ENCODE measurements around the gene TUT1. TPM values are rescaled to one million over a fixed set of nuclear protein-coding genes. Genes with fewer than 3 reads are reported as not detected.

Gene TUT1
- total and polyA plus RNA-seq, 2 of the 4 experiments (the other 2 are of a cell fraction): 4.3 to 10.1 TPM

- intact Hi-C loops (cut with micrococcal nuclease): loop anchor here (5.0 kb wide), 1 partner anchor 250 kb away; no protein-coding TSS in a partner anchor
- Histone ChIP-seq H3K4me2 (ENCODE audit: low read depth, low read length) (peak within 1 kb of the TSS; percentile 98), H3K9me3 (ENCODE audit: control insufficient read depth, insufficient read depth, low read length) (no peaks in the 10 kb centered on the region), H4K20me1 (ENCODE audit: insufficient read depth, low read length) (peaks cover 11% of the 10 kb centered on the region), H2AK9ac (replicated peaks; ENCODE audit: low read depth, low read length, poor library complexity) (peak within 1 kb of the TSS; percentile 91), H2BK20ac (ENCODE audit: low read depth, low read length) (no peak within 1 kb of the TSS), H3K9me1 (ENCODE audit: insufficient read depth, low read length) (no peaks in the 10 kb centered on the region), H2BK15ac (ENCODE audit: low read depth, low read length) (peak within 1 kb of the TSS; percentile 3; the same call in 1 of the 3 replicates), H3K14ac (replicated peaks; ENCODE audit: low read depth, low read length) (peak within 1 kb of the TSS; percentile 62), H3K4me3 (ENCODE audit: insufficient read depth, low read depth, low read length) (peak within 1 kb of the TSS; percentile 78), H3K27ac (ENCODE audit: insufficient read depth, low read length) (peak within 1 kb of the TSS; percentile 70), H2AK5ac (ENCODE audit: low read depth, low read length) (peak within 1 kb of the TSS; percentile 83), H2AFZ (replicated peaks; ENCODE audit: low read length, poor library complexity) (peak within 1 kb of the TSS; percentile 92), H3K56ac (ENCODE audit: extremely low read depth, insufficient read depth, low read length) (peak within 1 kb of the TSS; percentile 54; the same call in 1 of the 2 replicates), H4K91ac (ENCODE audit: insufficient read depth, low read depth, low read length) (peak within 1 kb of the TSS; percentile 56), H3K36me3 (ENCODE audit: control insufficient read depth, insufficient read depth, low read length) (peaks cover 35% of the 10 kb centered on the region), H3K4ac (ENCODE audit: low read depth, low read length) (peak within 1 kb of the TSS; percentile 79), H4K5ac (ENCODE audit: low read depth, low read length) (peak within 1 kb of the TSS; percentile 86), H3K9ac (ENCODE audit: low read depth, low read length) (peak within 1 kb of the TSS; percentile 76), H3K4me1 (ENCODE audit: control insufficient read depth, insufficient read depth, low read length) (peaks cover 10% of the 10 kb centered on the region), H4K8ac (ENCODE audit: low read depth in 2 of 2, low read length in 2 of 2) (peak within 1 kb of the TSS; percentile 4 to 88; a peak in 2 of 4 replicates), H2BK5ac (ENCODE audit: low read depth, low read length, poor library complexity, severe bottlenecking) (peak within 1 kb of the TSS; percentile 66), H3K79me1 (ENCODE audit: low read depth in 1 of 2, low read length in 2 of 2) (peaks cover 16 to 21% of the 10 kb centered on the region in 2 experiments), H3K18ac (ENCODE audit: low read depth, low read length) (peak within 1 kb of the TSS; percentile 91), H3K27me3 (ENCODE audit: control insufficient read depth, insufficient read depth, low read length) (no peaks in the 10 kb centered on the region), H2BK120ac (ENCODE audit: low read depth, low read length) (peak within 1 kb of the TSS; percentile 21; the same call in 1 of the 2 replicates), H3K23ac (ENCODE audit: low read depth, low read length) (peak within 1 kb of the TSS; percentile 82)
- CTCF ChIA-PET: interaction anchor here (0.6 to 1.9 kb wide), 6 partner anchors 9 to 53 kb away, joined by 3 to 4 read pairs (median 3); partner anchors contain the start of genes B3GAT3, C11orf98, CSKMT and TUT1
- no TSS peak for BruUV-seq (replicated peaks)
- peak; percentile 33; the same call in 1 of the 2 replicates for TF ChIP-seq MAFK (IDR thresholded peaks at IDR 0.05; ENCODE audit: low read depth, low read length)
- peak; percentile 70; the same call in 1 of the 2 replicates for TF ChIP-seq MAZ (IDR thresholded peaks at IDR 0.05; ENCODE audit: borderline replicate concordance, low read depth, low read length)
- TF ChIP-seq CTCF (conservative IDR thresholded peaks at IDR 0.05; ENCODE audit: low read depth, low read length): peak; percentile 99
- TF ChIP-seq NFE2L2 (IDR thresholded peaks at IDR 0.05; ENCODE audit: low read depth, low read length): no peak
- TF ChIP-seq SMC3 (IDR thresholded peaks at IDR 0.05; ENCODE audit: low read depth, low read length): peak; percentile 37; the same call in 1 of the 2 replicates
- no peak for TF ChIP-seq USF2 (IDR thresholded peaks at IDR 0.05; ENCODE audit: low read depth, low read length)
- TF ChIP-seq POLR2A (IDR thresholded peaks at IDR 0.05; ENCODE audit: low read depth, low read length): no peak
- no peak for TF ChIP-seq RCOR1 (IDR thresholded peaks at IDR 0.05; ENCODE audit: insufficient replicate concordance, low read length)
- no peak for TF ChIP-seq CHD1 (IDR thresholded peaks at IDR 0.05; ENCODE audit: low read depth, low read length)
- no peak; the same call in 1 of the 2 replicates for TF ChIP-seq MXI1 (IDR thresholded peaks at IDR 0.05; ENCODE audit: borderline replicate concordance, low read depth, low read length)
- peak; percentile 36; the same call in 1 of the 2 replicates for TF ChIP-seq RAD21 (IDR thresholded peaks at IDR 0.05; ENCODE audit: low read length)
- no peak for TF ChIP-seq CEBPB (IDR thresholded peaks at IDR 0.05; ENCODE audit: low read depth, low read length)
- POLR2A ChIA-PET (ENCODE audit: unreplicated experiment): no interaction called here
- dilution Hi-C loops (cut with HindIII; ENCODE audit: low sequenced_read_pairs, unreplicated experiment): no loop called here
- ATAC-seq (ENCODE audit: low read depth): peak; percentile 90
- in situ Hi-C loops (cut with MboI; ENCODE audit: low sequenced_read_pairs): no loop called here
- 4% methylated on average over 5 of the region's 91 CpGs; no CpG with 5 or more reads in 1 of the 2 experiments for WGBS, 2 experiments (ENCODE audit: extremely low coverage in 2 of 2, insufficient read length in 1 of 2)
- DNase-seq: peak; percentile 63
Observed at GRCh38 chr11:62612366-62613290, 21.3 kb upstream of the TUT1 start, which contains the start of the genes EML3 and ROM1. Gene EML3, minus strand, starts transcription at chr11:62612775. Its CDS starts 318 bp downstream, at chr11:62612457. Gene ROM1, plus strand, starts transcription at chr11:62613257. Its CDS starts 25 bp downstream, at chr11:62613282.
